Breast epithelium (tissue), 4 donors: ENCODE results near the gene ADGRG1. TPM values are rescaled to one million over a fixed set of nuclear protein-coding genes. Genes with fewer than 3 reads are reported as not detected.

ENCODE experiments used
- DNase-seq, 2 donors: peaks; one replicate each; pipeline ENCODE4 v3.0.0-alpha.2; 2019; ENCODE audit warnings: low spot score in 2 of 2
- H3K27ac ChIP-seq, 2 donors: fragments of 200-600 bp; sonication (generic) in 1 of 2; one replicate each; pipeline ENCODE4 v1.5.1; 2016 to 2019; ENCODE audit warnings: mild to moderate bottlenecking in 1 of 2
- H3K27me3 ChIP-seq, 2 donors: fragments of 200-600 bp; sonication (generic) in 1 of 2; one replicate each; pipeline versions ENCODE4 v1.5.1 to v1.6.0; 2017 to 2019; ENCODE audit warnings: control low read depth in 1 of 2, mild to moderate bottlenecking in 1 of 2
- H3K36me3 ChIP-seq: fragments of 200-600 bp; one replicate; pipeline ENCODE4 v1.5.1; 2019
- H3K4me1 ChIP-seq, 2 donors: fragments of 200-600 bp; sonication (generic); one replicate each; pipeline ENCODE4 v1.5.1; 2016 to 2019; ENCODE audit warnings: control low read depth in 1 of 2
- H3K4me3 ChIP-seq, 3 donors: fragments of 200-600 bp; sonication (generic); 1 replicate in 2 of 3; 2 replicates in 1 of 3; pipeline ENCODE4 v1.5.1; 2016 to 2019; ENCODE audit warnings: mild to moderate bottlenecking in 3 of 3, moderate library complexity in 2 of 3
- H3K9me3 ChIP-seq, 2 donors: fragments of 200-600 bp; sonication (generic) in 1 of 2; one replicate each; pipeline ENCODE4 v1.5.1; 2016 to 2019; ENCODE audit warnings: control low read depth in 1 of 2
- POLR2A ChIP-seq: fragments of 450-650 bp; IDR thresholded peaks from one replicate; pipeline ENCODE4 v1.6.1; 2016; ENCODE audit warnings: antibody characterized with exemption, mild to moderate bottlenecking, moderate library complexity
- POLR2AphosphoS5 ChIP-seq, 3 donors: sonication (generic); formaldehyde crosslinking; IDR thresholded peaks; one replicate each; pipeline ENCODE4 v1.6.1; 2017; ENCODE audit warnings: antibody characterized with exemption in 3 of 3
- intact Hi-C: fragments of 100-400 bp; cut with DNase I; formaldehyde crosslinking; loops from one replicate; pipeline ENCODE4 v1.15.1; 2023; ENCODE audit warnings: low total_unique reads
- total RNA-seq, 3 donors: library from RNA; depleted of rRNA; stranded (reverse); fragments of >200 nt; gene quantifications; one replicate each; pipeline ENCODE4 v1.1.0, GENCODE V29; 2016
- TF ChIP-seq, protein P1 (sequence below), 3 donors: fragments of 450-650 bp; IDR thresholded peaks; one replicate each; pipeline ENCODE4 v1.5.1; 2016 to 2017; ENCODE audit warnings: antibody characterized with exemption in 3 of 3, mild to moderate bottlenecking in 3 of 3, moderate library complexity in 3 of 3

The ADGRG1 gene
- total RNA-seq, 3 donors from 2014 or later = 9.4 to 54.1 (median 34.0) TPM

DNA sequence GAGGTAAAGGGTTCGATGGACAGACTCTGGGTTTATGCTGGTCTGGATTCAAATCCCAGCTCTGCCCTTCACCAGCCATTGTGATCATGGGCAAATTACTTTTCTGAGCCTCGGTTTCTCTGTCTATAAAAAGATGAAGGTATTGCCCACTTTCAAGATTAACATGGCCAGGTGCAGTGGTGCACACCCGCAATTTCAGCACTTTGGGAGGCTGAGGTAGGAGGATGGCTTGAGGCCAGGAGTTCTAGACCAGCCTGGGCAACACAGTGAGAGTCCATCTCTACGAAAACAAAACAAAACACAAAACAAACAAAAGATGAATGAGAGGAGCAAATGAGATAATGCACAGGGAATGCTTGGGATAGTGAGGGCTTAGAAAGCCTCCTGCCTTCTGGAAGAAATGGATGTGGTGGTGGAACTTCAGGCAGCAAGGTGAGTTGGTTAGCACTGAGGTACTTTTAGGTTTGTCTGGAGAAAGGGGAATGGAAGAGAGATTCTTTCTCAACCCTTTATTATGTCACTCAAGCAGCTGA lies 48.2 kb downstream of the ADGRG1 start:
- Histone ChIP-seq H3K4me3 (no peak overlapping the region), H3K4me1 (peaks cover 0 to 6% of the 10 kb centered on the region in 2 donors), H3K36me3 (no peaks in the 10 kb centered on the region), H3K9me3 (no peaks in the 10 kb centered on the region), H3K27me3 (no peaks in the 10 kb centered on the region), H3K27ac (peak overlapping the region in 1 of 2 donors; percentile 66)
- TF ChIP-seq POLR2A (no peak), POLR2AphosphoS5 (IDR thresholded peaks at IDR 0.05) (no peak)
- no peak for DNase-seq
- intact Hi-C loops = no loop called here

DNA sequence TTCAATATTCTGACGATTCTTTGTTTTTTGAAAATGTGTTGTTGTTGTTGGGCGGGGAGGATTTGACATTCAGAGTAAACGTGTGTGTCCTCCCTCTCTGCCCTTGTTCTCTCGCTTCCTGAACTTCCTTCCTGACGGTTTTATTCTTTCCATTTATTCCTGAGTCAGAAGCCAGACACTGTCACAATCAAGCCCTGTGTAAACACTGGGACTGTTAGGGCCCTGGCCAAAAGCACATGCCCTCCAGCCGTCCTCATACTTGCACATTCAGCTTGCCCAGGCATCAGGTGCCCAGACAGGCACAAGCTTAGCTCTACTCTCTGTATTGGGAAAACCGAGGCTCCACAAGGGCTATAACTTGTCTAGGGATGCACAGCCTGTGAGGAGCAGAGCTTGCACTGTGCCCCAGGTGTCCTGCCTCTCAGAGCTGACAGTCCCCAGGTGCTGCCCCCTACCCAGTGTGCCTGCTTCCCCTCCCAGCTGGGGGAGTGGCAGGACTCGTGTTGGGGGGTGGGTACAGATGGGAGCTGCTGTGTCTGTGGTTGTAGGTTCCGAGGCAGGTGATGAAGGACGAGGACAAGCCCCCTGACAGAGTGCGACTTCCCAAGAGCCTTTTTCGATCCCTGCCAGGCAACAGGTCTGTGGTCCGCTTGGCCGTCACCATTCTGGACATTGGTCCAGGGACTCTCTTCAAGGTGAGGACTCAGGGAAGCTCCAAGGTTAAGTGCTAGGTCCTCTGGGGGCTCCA lies 49.4 kb downstream of the ADGRG1 start:
- Histone ChIP-seq H3K27ac (peak overlapping the region; percentile 52 to 66), H3K36me3 (no peaks in the 10 kb centered on the region), H3K4me1 (peaks cover 0 to 6% of the 10 kb centered on the region in 2 donors), H3K9me3 (no peaks in the 10 kb centered on the region), H3K4me3 (no peak overlapping the region), H3K27me3 (no peaks in the 10 kb centered on the region)
- intact Hi-C loops = no loop called here
- TF ChIP-seq POLR2A (no peak), POLR2AphosphoS5 (IDR thresholded peaks at IDR 0.05) (peak; percentile 14 to 63 (median 55))
- peak; percentile 88 to 89 for DNase-seq

DNA sequence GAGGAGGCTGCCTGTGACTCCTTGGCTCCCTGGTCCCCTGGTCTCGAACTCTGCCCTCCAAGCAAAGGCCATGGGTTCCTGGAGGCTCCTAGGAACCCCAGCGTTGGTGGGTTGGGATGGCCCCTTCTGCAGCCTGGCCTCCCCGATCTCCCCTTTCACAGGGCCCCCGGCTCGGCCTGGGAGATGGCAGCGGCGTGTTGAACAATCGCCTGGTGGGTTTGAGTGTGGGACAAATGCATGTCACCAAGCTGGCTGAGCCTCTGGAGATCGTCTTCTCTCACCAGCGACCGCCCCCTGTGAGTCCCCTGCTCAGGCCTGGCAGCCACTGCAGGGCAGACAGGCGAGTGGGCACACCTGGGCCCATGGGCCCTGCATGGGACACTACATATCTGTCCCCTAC lies 50.6 kb downstream of the ADGRG1 start:
- TF ChIP-seq POLR2A (no peak), POLR2AphosphoS5 (IDR thresholded peaks at IDR 0.05) (no peak)
- TF ChIP-seq, protein P1, sequence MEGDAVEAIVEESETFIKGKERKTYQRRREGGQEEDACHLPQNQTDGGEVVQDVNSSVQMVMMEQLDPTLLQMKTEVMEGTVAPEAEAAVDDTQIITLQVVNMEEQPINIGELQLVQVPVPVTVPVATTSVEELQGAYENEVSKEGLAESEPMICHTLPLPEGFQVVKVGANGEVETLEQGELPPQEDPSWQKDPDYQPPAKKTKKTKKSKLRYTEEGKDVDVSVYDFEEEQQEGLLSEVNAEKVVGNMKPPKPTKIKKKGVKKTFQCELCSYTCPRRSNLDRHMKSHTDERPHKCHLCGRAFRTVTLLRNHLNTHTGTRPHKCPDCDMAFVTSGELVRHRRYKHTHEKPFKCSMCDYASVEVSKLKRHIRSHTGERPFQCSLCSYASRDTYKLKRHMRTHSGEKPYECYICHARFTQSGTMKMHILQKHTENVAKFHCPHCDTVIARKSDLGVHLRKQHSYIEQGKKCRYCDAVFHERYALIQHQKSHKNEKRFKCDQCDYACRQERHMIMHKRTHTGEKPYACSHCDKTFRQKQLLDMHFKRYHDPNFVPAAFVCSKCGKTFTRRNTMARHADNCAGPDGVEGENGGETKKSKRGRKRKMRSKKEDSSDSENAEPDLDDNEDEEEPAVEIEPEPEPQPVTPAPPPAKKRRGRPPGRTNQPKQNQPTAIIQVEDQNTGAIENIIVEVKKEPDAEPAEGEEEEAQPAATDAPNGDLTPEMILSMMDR (IDR thresholded peaks at IDR 0.05) = no peak
- H3K36me3 ChIP-seq = no peaks in the 10 kb centered on the region
- DNase-seq = no peak
- H3K27ac ChIP-seq = no peak overlapping the region
- no peak overlapping the region for H3K4me3 ChIP-seq
- no peaks in the 10 kb centered on the region for H3K9me3 ChIP-seq
- no peaks in the 10 kb centered on the region for H3K27me3 ChIP-seq
- intact Hi-C loops = no loop called here
- H3K4me1 ChIP-seq = peaks cover 0 to 6% of the 10 kb centered on the region in 2 donors

DNA sequence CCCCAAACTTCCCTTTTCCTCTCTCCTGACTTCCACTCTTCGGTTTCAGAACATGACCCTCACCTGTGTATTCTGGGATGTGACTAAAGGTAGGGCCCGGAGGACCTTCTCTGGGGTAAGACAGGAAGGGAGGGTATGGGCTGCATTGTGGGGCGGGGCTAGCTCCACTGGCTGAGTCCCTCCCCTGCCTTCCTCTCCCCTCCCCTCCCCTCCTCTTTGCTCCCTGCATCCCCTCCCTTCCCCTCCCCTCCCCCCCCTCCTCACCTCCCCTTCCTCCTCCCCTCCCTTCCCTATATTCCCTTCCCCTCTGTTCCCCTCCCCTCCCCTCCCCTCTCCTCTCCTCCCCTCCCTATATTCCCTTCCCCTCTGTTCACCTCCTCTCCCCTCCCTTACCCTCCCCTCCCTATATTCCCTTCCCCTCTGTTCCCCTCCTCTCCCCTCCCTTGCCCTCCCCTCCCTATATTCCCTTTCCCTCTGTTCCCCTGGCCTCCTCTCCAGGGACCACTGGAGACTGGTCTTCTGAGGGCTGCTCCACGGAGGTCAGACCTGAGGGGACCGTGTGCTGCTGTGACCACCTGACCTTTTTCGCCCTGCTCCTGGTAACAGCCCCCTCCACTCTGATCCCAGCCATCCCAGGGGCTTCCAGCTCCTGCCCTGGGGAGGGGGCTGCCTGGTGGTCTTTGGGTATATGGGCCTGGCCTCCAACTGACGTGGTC lies 51.5 kb downstream of the ADGRG1 start:
- no peaks in the 10 kb centered on the region for H3K27me3 ChIP-seq
- no peak overlapping the region for H3K27ac ChIP-seq
- peaks cover 0 to 6% of the 10 kb centered on the region in 2 donors for H3K4me1 ChIP-seq
- intact Hi-C loops = no loop called here
- DNase-seq = no peak
- H3K4me3 ChIP-seq = no peak overlapping the region
- TF ChIP-seq, protein P1 (IDR thresholded peaks at IDR 0.05) = no peak
- no peak for TF ChIP-seq POLR2AphosphoS5 (IDR thresholded peaks at IDR 0.05)
- no peak for TF ChIP-seq POLR2A
- no peaks in the 10 kb centered on the region for H3K9me3 ChIP-seq
- no peaks in the 10 kb centered on the region for H3K36me3 ChIP-seq

DNA sequence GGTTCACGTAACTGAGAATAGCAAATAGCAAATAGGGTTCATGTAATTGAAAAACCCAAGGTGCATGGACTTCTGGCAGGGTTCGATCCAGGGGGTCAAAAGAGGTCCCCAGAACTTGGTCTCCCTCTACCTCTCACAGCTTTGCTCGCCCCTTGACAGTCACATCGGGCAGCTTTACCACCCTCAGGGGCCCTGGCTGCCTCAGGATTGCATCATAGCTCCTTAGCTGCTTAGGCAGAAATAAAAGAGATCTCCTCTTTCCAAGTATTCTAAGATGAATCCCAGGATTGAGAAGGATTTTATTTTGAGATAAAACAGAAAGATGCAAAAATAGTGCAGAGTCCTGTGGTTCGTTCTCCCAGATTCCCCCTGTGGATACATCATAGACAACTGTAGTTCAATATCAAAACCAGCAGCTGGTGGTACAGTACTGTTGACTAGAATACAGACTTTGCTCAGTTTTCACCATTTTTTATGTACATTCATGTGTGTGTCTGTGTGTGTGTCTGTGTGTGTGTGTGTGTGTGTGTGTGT lies 52.5 kb downstream of the ADGRG1 start:
- no peak overlapping the region for H3K4me3 ChIP-seq
- H3K27ac ChIP-seq = no peak overlapping the region
- no peaks in the 10 kb centered on the region for H3K9me3 ChIP-seq
- intact Hi-C loops = no loop called here
- H3K36me3 ChIP-seq = no peaks in the 10 kb centered on the region
- DNase-seq = no peak
- no peaks in the 10 kb centered on the region for H3K27me3 ChIP-seq
- peaks cover 0 to 6% of the 10 kb centered on the region in 2 donors for H3K4me1 ChIP-seq
- TF ChIP-seq POLR2AphosphoS5 (IDR thresholded peaks at IDR 0.05) (no peak), POLR2A (no peak)
- TF ChIP-seq, protein P1 (IDR thresholded peaks at IDR 0.05) = no peak
